OCI-LY1 (cell line): ENCODE data around the gene NCAPG2.

Experiments used
- H2AFZ ChIP-seq: fragments of 200-600 bp; sonication (generic), shearing (Covaris generic); 2 replicates; pipeline ENCODE4 v1.6.0; 2014; ENCODE audit warnings: antibody characterized with exemption, mild to moderate bottlenecking, low read length
- H3F3A ChIP-seq: fragments of 200-600 bp; sonication (generic), shearing (Covaris generic); 2 replicates; pipeline ENCODE4 v1.6.0; 2014; ENCODE audit warnings: mild to moderate bottlenecking, antibody characterized with exemption, low read length, moderate library complexity; ENCODE audit not compliant: insufficient read depth
- H3K27ac ChIP-seq: fragments of 200-600 bp; sonication (generic); 2 replicates; pipeline ENCODE4 v1.5.1; 2014; ENCODE audit warnings: low read length, mixed run types, mild to moderate bottlenecking, low read depth; ENCODE audit not compliant: poor library complexity, severe bottlenecking
- H3K27me3 ChIP-seq: fragments of 200-600 bp; sonication (generic); 2 replicates; pipeline ENCODE4 v1.6.0; 2014; ENCODE audit warnings: antibody characterized with exemption, mild to moderate bottlenecking, low read length, moderate library complexity; ENCODE audit not compliant: insufficient read depth
- H3K36me3 ChIP-seq: fragments of 200-600 bp; sonication (generic); 2 replicates; pipeline ENCODE4 v1.6.1; 2014; ENCODE audit warnings: mild to moderate bottlenecking, antibody characterized with exemption, low read length, moderate library complexity, mixed read lengths; ENCODE audit not compliant: insufficient read depth
- H3K4me1 ChIP-seq: fragments of 200-600 bp; sonication (generic); 2 replicates; pipeline ENCODE4 v1.5.1; 2014; ENCODE audit warnings: mild to moderate bottlenecking, low read length, moderate library complexity; ENCODE audit not compliant: insufficient read depth, severe bottlenecking
- H3K4me2 ChIP-seq: fragments of 200-600 bp; sonication (generic), shearing (Covaris generic); 2 replicates; pipeline ENCODE4 v1.6.1; 2014; ENCODE audit warnings: low read length
- H3K4me3 ChIP-seq: fragments of 200-600 bp; sonication (generic); 2 replicates; pipeline ENCODE4 v1.5.1; 2014; ENCODE audit warnings: low read length, low read depth, mild to moderate bottlenecking, mixed read lengths; ENCODE audit not compliant: poor library complexity, severe bottlenecking
- H3K79me2 ChIP-seq: fragments of 200-600 bp; shearing (Covaris generic); 2 replicates; pipeline ENCODE4 v1.6.1; 2016; ENCODE audit warnings: mixed run types, low read length, mixed read lengths; ENCODE audit not compliant: insufficient read depth
- H3K9ac ChIP-seq: fragments of 200-600 bp; sonication (generic), shearing (Covaris generic); 2 replicates; pipeline ENCODE4 v1.6.1; 2014; ENCODE audit warnings: mild to moderate bottlenecking, low read length, mixed read lengths
- H3K9me2 ChIP-seq: fragments of 200-600 bp; sonication (generic), shearing (Covaris generic); 2 replicates; pipeline ENCODE4 v1.6.1; 2014; ENCODE audit warnings: low read depth, mild to moderate bottlenecking, low read length, mixed read lengths
- H3K9me3 ChIP-seq: fragments of 200-600 bp; shearing (Covaris generic); 2 replicates; pipeline ENCODE4 v1.6.1; 2014; ENCODE audit warnings: low read length, mixed read lengths
- H4K20me1 ChIP-seq: fragments of 200-600 bp; sonication (generic), shearing (Covaris generic); 2 replicates; pipeline ENCODE4 v1.6.0; 2016; ENCODE audit warnings: mild to moderate bottlenecking, low read length; ENCODE audit not compliant: insufficient read depth
- EZH2 ChIP-seq: fragments of 200-600 bp; sonication (generic), shearing (Covaris generic); IDR thresholded peaks from 2 replicates; pipeline ENCODE4 v1.8.0; 2017; ENCODE audit warnings: borderline replicate concordance, mixed run types, mild to moderate bottlenecking, antibody characterized with exemption, low read length, moderate library complexity, mixed read lengths
- TF ChIP-seq, protein P1 (sequence below): fragments of 200-600 bp; sonication (generic), shearing (Covaris generic); IDR thresholded peaks from 2 replicates; pipeline ENCODE4 v1.5.1; 2017; ENCODE audit warnings: mild to moderate bottlenecking, antibody characterized with exemption, low read length, moderate library complexity, mixed read lengths

The NCAPG2 gene

DNA sequence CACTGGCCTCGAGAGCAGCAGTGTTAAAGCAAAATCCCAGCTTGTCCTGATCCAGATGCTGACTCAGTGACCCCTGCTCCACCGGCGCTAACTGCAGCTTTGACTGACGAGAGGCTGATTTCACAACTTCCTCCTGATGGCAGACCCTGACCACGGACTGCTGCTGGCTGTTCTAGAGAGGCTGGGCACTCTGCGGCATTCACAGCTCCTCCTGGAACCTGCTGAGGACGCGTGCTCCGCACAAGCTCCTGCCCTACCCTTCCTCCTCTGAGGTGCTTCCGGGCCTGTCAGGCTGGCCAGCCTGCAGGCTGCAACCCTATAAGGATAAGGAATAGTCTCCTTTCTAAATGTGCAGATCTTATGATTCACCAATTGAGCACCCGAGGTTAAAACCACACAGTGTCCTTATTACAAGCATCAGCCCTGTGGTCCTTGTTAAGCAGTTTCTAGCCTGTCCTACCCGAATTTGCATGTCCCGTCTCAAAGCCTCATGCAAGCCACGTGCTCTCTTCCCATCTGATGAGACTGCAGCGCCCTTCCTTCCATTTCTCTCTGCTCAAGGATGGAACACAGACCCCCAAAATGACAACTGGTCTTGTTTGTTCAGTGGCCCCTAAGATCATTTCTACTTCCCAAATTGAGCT lies 35.5 kb upstream of the NCAPG2 start:
- TF ChIP-seq EZH2: no peak
- TF ChIP-seq, protein P1, sequence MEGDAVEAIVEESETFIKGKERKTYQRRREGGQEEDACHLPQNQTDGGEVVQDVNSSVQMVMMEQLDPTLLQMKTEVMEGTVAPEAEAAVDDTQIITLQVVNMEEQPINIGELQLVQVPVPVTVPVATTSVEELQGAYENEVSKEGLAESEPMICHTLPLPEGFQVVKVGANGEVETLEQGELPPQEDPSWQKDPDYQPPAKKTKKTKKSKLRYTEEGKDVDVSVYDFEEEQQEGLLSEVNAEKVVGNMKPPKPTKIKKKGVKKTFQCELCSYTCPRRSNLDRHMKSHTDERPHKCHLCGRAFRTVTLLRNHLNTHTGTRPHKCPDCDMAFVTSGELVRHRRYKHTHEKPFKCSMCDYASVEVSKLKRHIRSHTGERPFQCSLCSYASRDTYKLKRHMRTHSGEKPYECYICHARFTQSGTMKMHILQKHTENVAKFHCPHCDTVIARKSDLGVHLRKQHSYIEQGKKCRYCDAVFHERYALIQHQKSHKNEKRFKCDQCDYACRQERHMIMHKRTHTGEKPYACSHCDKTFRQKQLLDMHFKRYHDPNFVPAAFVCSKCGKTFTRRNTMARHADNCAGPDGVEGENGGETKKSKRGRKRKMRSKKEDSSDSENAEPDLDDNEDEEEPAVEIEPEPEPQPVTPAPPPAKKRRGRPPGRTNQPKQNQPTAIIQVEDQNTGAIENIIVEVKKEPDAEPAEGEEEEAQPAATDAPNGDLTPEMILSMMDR: no peak
- Histone ChIP-seq H3K79me2 (no peaks in the 10 kb centered on the region), H3K4me3 (no peak overlapping the region), H3K27me3 (no peaks in the 10 kb centered on the region), H3K9ac (no peak overlapping the region), H3K4me2 (no peak overlapping the region), H4K20me1 (no peaks in the 10 kb centered on the region), H3K4me1 (no peaks in the 10 kb centered on the region), H3K36me3 (peaks cover 17% of the 10 kb centered on the region), H3K9me3 (no peaks in the 10 kb centered on the region), H2AFZ (no peak overlapping the region), H3F3A (no peaks in the 10 kb centered on the region), H3K9me2 (no peaks in the 10 kb centered on the region), H3K27ac (no peak overlapping the region)

DNA sequence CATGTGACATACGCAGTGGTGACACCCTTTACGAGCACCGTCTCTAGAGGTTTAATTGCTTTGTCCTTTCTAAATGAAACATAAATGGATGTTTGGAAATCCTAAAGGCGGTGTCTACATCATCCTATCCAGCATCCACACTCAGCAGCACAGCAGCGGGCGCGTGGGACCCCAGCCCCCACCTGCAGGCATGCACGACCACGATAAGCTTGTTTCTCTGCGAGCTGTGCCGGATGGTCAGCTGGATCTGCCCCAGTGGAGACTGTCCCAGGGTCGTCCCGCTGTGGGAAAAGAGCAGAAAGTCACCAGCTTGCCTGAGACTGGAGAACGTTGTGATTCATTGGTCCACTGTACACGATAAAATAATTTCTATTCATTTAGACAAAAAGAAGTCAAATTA lies 34.2 kb upstream of the NCAPG2 start:
- no peak overlapping the region for H3K27ac ChIP-seq
- H3K79me2 ChIP-seq: no peaks in the 10 kb centered on the region
- H3K36me3 ChIP-seq: peaks cover 17% of the 10 kb centered on the region

DNA sequence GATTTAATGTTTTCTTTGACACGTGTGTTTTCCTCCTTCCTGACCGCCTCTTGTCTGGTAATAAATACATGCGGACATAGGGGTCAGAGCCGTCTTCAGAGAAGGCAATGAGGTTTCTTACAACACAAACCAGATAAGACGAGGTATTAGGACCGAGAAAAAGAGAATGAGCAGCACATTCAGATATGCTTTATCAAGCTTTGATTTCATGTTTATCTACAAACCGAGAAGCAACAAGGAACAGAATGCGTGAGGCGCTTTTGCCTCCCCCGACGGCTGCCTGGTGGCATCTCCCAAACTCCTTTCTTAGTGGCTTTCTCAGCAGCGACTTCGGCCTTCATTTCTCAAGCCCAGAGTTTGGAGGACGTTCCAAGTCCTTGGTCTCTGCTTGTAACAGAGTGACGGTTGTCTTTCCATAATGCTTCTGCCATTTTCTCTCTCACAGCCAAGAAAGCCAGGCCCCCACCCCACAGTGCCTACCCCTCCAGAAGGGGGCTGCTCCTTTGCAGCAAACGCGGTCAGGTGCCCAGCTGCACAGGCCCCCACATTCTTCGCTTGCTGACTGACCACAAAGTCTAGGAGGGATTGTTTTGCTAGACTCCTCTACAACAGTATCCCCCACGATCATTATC lies 32.6 kb upstream of the NCAPG2 start:
- H3K4me1 ChIP-seq: no peaks in the 10 kb centered on the region
- H2AFZ ChIP-seq: no peak overlapping the region
- no peaks in the 10 kb centered on the region for H4K20me1 ChIP-seq
- no peak overlapping the region for H3K4me2 ChIP-seq
- H3K4me3 ChIP-seq: no peak overlapping the region
- peaks cover 17% of the 10 kb centered on the region for H3K36me3 ChIP-seq
- no peak for TF ChIP-seq EZH2
- TF ChIP-seq, protein P1: no peak
- H3K9ac ChIP-seq: no peak overlapping the region
- H3K9me3 ChIP-seq: no peaks in the 10 kb centered on the region
- no peaks in the 10 kb centered on the region for H3K27me3 ChIP-seq
- H3K9me2 ChIP-seq: no peaks in the 10 kb centered on the region
- no peaks in the 10 kb centered on the region for H3F3A ChIP-seq
- H3K79me2 ChIP-seq: no peaks in the 10 kb centered on the region
- H3K27ac ChIP-seq: no peak overlapping the region

More for the DNA sequence above, 34.2 kb upstream of the NCAPG2 start:
- no peaks in the 10 kb centered on the region for H3K9me3 ChIP-seq
- H3K9ac ChIP-seq: no peak overlapping the region
- no peaks in the 10 kb centered on the region for H3K9me2 ChIP-seq
- H2AFZ ChIP-seq: no peak overlapping the region
- no peaks in the 10 kb centered on the region for H3K27me3 ChIP-seq
- H3K4me1 ChIP-seq: no peaks in the 10 kb centered on the region
- H3K4me3 ChIP-seq: no peak overlapping the region
- H3K4me2 ChIP-seq: no peak overlapping the region
- no peaks in the 10 kb centered on the region for H3F3A ChIP-seq
- no peak for TF ChIP-seq EZH2
- TF ChIP-seq, protein P1: no peak
- H4K20me1 ChIP-seq: no peaks in the 10 kb centered on the region
